Erythroblast (primary cell): Measurements from ENCODE around the gene EPPIN.

ENCODE experiments used
- GATA1 ChIP-seq: IDR thresholded peaks from 2 replicates; pipeline ENCODE4 v1.6.1; 2011; ENCODE audit warnings: low read depth, mild to moderate bottlenecking, control low read depth, low read length, moderate library complexity
- POLR2A ChIP-seq: IDR thresholded peaks from 2 replicates; pipeline ENCODE4 v1.6.1; 2011; ENCODE audit warnings: mild to moderate bottlenecking, low read length

GRCh38 chr20:45538209-45538799 is 8.9 kb downstream of the EPPIN start:
- TF ChIP-seq POLR2A (no peak), GATA1 (no peak)
